ENCODE data around the gene SIAH1.
"Not testable (repeated sequence)": the region's sequence is repeated elsewhere in the genome, so short reads cannot be mapped to it uniquely, and the experiment has no call there.

SIAH1 gene

GRCh38 chr16:48393485-48394354, 8.5 kb upstream of the SIAH1 start:
- no peak for DNase-seq (ENCODE audit: low read depth)

- DNase-seq (ENCODE audit: low read depth): no peak
Measured at GRCh38 chr16:48392407-48392806, 7.2 kb upstream of the SIAH1 start.

GRCh38 chr16:48386559-48387312, 1.5 kb upstream of the SIAH1 start:
- DNase-seq (ENCODE audit: low read depth): no peak

GRCh38 chr16:48384520-48385252, 527 bp downstream of the SIAH1 start:
- no peak for DNase-seq (ENCODE audit: low read depth)

- DNase-seq (ENCODE audit: low read depth): no peak
Measured at GRCh38 chr16:48383877-48384519, 1.2 kb downstream of the SIAH1 start.

GRCh38 chr16:48383009-48383876, 2.0 kb downstream of the SIAH1 start:
- DNase-seq (ENCODE audit: low read depth): no peak

GRCh38 chr16:48382131-48382530, 3.1 kb downstream of the SIAH1 start:
- no peak for DNase-seq (ENCODE audit: low read depth)

GRCh38 chr16:48381201-48381600, 4.0 kb downstream of the SIAH1 start:
- no peak for DNase-seq (ENCODE audit: low read depth)

GRCh38 chr16:48378836-48379235, 6.4 kb downstream of the SIAH1 start:
- DNase-seq (ENCODE audit: low read depth): no peak

- no peak for DNase-seq (ENCODE audit: low read depth)
Measured at GRCh38 chr16:48378276-48378675, 6.9 kb downstream of the SIAH1 start.

- DNase-seq (ENCODE audit: low read depth): not testable (repeated sequence)
Measured at GRCh38 chr16:48377301-48377700, 7.9 kb downstream of the SIAH1 start.

- no peak for DNase-seq (ENCODE audit: low read depth)
Measured at GRCh38 chr16:48374255-48374654, 11.0 kb downstream of the SIAH1 start.

- no peak for DNase-seq (ENCODE audit: low read depth)
Measured at GRCh38 chr16:48373258-48374029, 11.8 kb downstream of the SIAH1 start.

- DNase-seq (ENCODE audit: low read depth): no peak
Measured at GRCh38 chr16:48372744-48373143, 12.5 kb downstream of the SIAH1 start.

- no peak for DNase-seq (ENCODE audit: low read depth)
Measured at GRCh38 chr16:48371393-48371780, 13.8 kb downstream of the SIAH1 start.

- DNase-seq (ENCODE audit: low read depth): not testable (repeated sequence)
Measured at GRCh38 chr16:48370668-48371392, 14.4 kb downstream of the SIAH1 start.

GRCh38 chr16:48370229-48370628, 15.0 kb downstream of the SIAH1 start:
- DNase-seq (ENCODE audit: low read depth): no peak

GRCh38 chr16:48369765-48370164, 15.4 kb downstream of the SIAH1 start:
- no peak for DNase-seq (ENCODE audit: low read depth)

GRCh38 chr16:48367441-48368049, 17.7 kb downstream of the SIAH1 start:
- no peak for DNase-seq (ENCODE audit: low read depth)

All from stimulated activated CD4-positive, alpha-beta T cell treated with anti-CD3 and anti-CD28 coated beads, Interleukin-2, amount 100 ng/mL, for 4 hours (primary cell).